H1 (cell line): ENCODE results near the gene CHFR. TPM values are rescaled to one million over a fixed set of nuclear protein-coding genes. Genes with fewer than 3 reads are reported as not detected.

Source experiments
- CTCF ChIA-PET: fragments of 300-600 bp; sonication (Branson Sonifier 250); formaldehyde crosslinking; loops from one replicate; lab custom pipeline; 2021; ENCODE audit not compliant: partially characterized antibody; lab: Charles Lee
- POLR2A ChIA-PET: fragments of 300-600 bp; sonication (Branson Sonifier 250); formaldehyde crosslinking; loops from one replicate; lab custom pipeline; 2021; ENCODE audit warnings: inconsistent platforms; ENCODE audit not compliant: partially characterized antibody; lab: Charles Lee
- DNase-seq, 2 experiments: peaks; one replicate each; pipeline versions ENCODE4 v3.0.0 to v3.0.0-alpha.2; 2010 to 2022; ENCODE audit warnings: low spot score in 2 of 2, low read depth in 1 of 2, mixed read lengths in 1 of 2
- FAIRE-seq: peaks from 2 replicates; lab custom pipeline; 2011; peaks lifted over from hg19 to GRCh38; lab: Jason Lieb, UNC
- H2AFZ ChIP-seq: 2 replicates; pipeline ENCODE4 v1.8.1; 2012; ENCODE audit warnings: low read length, inconsistent platforms
- H2AK5ac ChIP-seq: 2 replicates; pipeline ENCODE4 v1.6.1; 2013; ENCODE audit warnings: low read depth, low read length
- H2BK120ac ChIP-seq: replicated peaks from 2 replicates; pipeline ENCODE3; 2013; ENCODE audit warnings: low read depth, low read length, inconsistent platforms
- H2BK12ac ChIP-seq: 2 replicates; pipeline ENCODE4 v1.6.1; 2013; ENCODE audit warnings: low read depth, low read length
- H2BK15ac ChIP-seq: 2 replicates; pipeline ENCODE4 v1.6.1; 2013; ENCODE audit warnings: low read length
- H2BK20ac ChIP-seq: 2 replicates; pipeline ENCODE4 v1.6.1; 2013; ENCODE audit warnings: low read length
- H2BK5ac ChIP-seq: 2 replicates; pipeline ENCODE4 v1.6.1; 2013; ENCODE audit warnings: low read depth, low read length
- H3K14ac ChIP-seq: 2 replicates; pipeline ENCODE4 v1.6.1; 2013; ENCODE audit warnings: inconsistent platforms; ENCODE audit not compliant: insufficient read length
- H3K18ac ChIP-seq: 2 replicates; pipeline ENCODE4 v1.6.1; 2013; ENCODE audit warnings: low read length; ENCODE audit errors: extremely low read depth
- H3K23ac ChIP-seq: 2 replicates; pipeline ENCODE4 v1.6.1; 2013; ENCODE audit warnings: inconsistent platforms; ENCODE audit not compliant: insufficient read length
- H3K23me2 ChIP-seq: 2 replicates; pipeline ENCODE4 v1.6.1; 2013; ENCODE audit warnings: low read depth, low read length
- H3K27ac ChIP-seq: 2 replicates; pipeline ENCODE4 v1.6.1; 2011; ENCODE audit warnings: low read depth, low read length, inconsistent platforms
- H3K27me3 ChIP-seq, 4 experiments: replicated peaks in 1 of 4; 1 replicate in 1 of 4; 2 replicates in 3 of 4; pipeline versions ENCODE4 v1.6.1 to v1.8.1; 2011 to 2013; ENCODE audit warnings: low read length in 3 of 4, mild to moderate bottlenecking in 3 of 4, inconsistent platforms in 2 of 4, mixed read lengths in 2 of 4, moderate library complexity in 1 of 4; ENCODE audit not compliant: control insufficient read depth in 3 of 4, insufficient read depth in 3 of 4; ENCODE audit errors: extremely low read depth in 1 of 4
- H3K36me3 ChIP-seq, 4 experiments: 2 replicates each; pipeline versions ENCODE4 v1.6.1 to v1.8.1; 2011 to 2013; ENCODE audit warnings: mild to moderate bottlenecking in 4 of 4, low read length in 3 of 4, moderate library complexity in 2 of 4, control low read depth in 1 of 4, inconsistent platforms in 1 of 4; ENCODE audit not compliant: insufficient read depth in 4 of 4, control insufficient read depth in 2 of 4
- H3K4ac ChIP-seq: replicated peaks from 2 replicates; pipeline ENCODE3; 2013; ENCODE audit warnings: low read length, low read depth, mixed read lengths, inconsistent platforms; ENCODE audit not compliant: insufficient read length
- H3K4me1 ChIP-seq, 4 experiments: replicated peaks in 1 of 4; 1 replicate in 1 of 4; 2 replicates in 3 of 4; pipeline versions ENCODE4 v1.6.1 to v1.8.1; 2011 to 2013; ENCODE audit warnings: low read length in 3 of 4, inconsistent platforms in 2 of 4, mixed read lengths in 1 of 4; ENCODE audit not compliant: insufficient read depth in 4 of 4, control insufficient read depth in 3 of 4
- H3K4me2 ChIP-seq, 2 experiments: 2 replicates each; pipeline versions ENCODE4 v1.6.1 to v1.8.1; 2011 to 2013; ENCODE audit warnings: low read depth in 2 of 2, low read length in 2 of 2, control low read depth in 1 of 2, inconsistent platforms in 1 of 2, mild to moderate bottlenecking in 1 of 2; ENCODE audit not compliant: insufficient read depth in 1 of 2
- H3K4me3 ChIP-seq, 4 experiments: fragments of 200-600, 300-600 bp in 1 of 4; sonication (generic), shearing (Covaris generic), sonication (Bioruptor Twin) in 1 of 4; 2 replicates each; pipeline versions ENCODE4 v1.5.1 to v1.8.1; 2011 to 2016; ENCODE audit warnings: low read length in 4 of 4, low read depth in 3 of 4, control low read depth in 2 of 4, inconsistent platforms in 2 of 4, mild to moderate bottlenecking in 2 of 4, mixed read lengths in 1 of 4, moderate library complexity in 1 of 4; ENCODE audit not compliant: insufficient read depth in 2 of 4; ENCODE audit errors: extremely low read depth in 1 of 4
- H3K56ac ChIP-seq: replicated peaks from 2 replicates; pipeline ENCODE3; 2013; ENCODE audit warnings: low read depth, mild to moderate bottlenecking, mixed read lengths, low read length, inconsistent platforms; ENCODE audit not compliant: insufficient read length
- H3K79me1 ChIP-seq: 2 replicates; pipeline ENCODE4 v1.6.1; 2013; ENCODE audit warnings: low read depth, low read length, control low read depth
- H3K79me2 ChIP-seq, 2 experiments: 2 replicates each; pipeline versions ENCODE4 v1.6.1 to v1.8.1; 2012 to 2013; ENCODE audit warnings: low read length in 2 of 2, mild to moderate bottlenecking in 2 of 2, inconsistent platforms in 1 of 2; ENCODE audit not compliant: insufficient read depth in 2 of 2, control insufficient read depth in 1 of 2
- H3K9ac ChIP-seq, 4 experiments: replicated peaks in 1 of 4; 1 replicate in 1 of 4; 2 replicates in 3 of 4; pipeline versions ENCODE4 v1.6.1 to v1.8.1; 2011 to 2013; ENCODE audit warnings: low read depth in 3 of 4, low read length in 3 of 4, control low read depth in 2 of 4, mild to moderate bottlenecking in 2 of 4, moderate library complexity in 2 of 4, inconsistent platforms in 1 of 4; ENCODE audit errors: extremely low read depth in 1 of 4
- H3K9me3 ChIP-seq, 2 experiments: 2 replicates each; pipeline versions ENCODE4 v1.6.1 to v1.8.1; 2012 to 2013; ENCODE audit warnings: mild to moderate bottlenecking in 2 of 2, moderate library complexity in 2 of 2, control low read depth in 1 of 2, inconsistent platforms in 1 of 2, low read depth in 1 of 2, low read length in 1 of 2, mixed read lengths in 1 of 2; ENCODE audit not compliant: insufficient read depth in 2 of 2
- H4K20me1 ChIP-seq, 2 experiments: replicated peaks in 1 of 2; 2 replicates each; pipeline versions ENCODE3 to v1.8.1; 2011 to 2013; ENCODE audit warnings: inconsistent platforms in 2 of 2, low read length in 2 of 2, mild to moderate bottlenecking in 1 of 2; ENCODE audit not compliant: insufficient read depth in 2 of 2, control insufficient read depth in 1 of 2
- H4K5ac ChIP-seq: 2 replicates; pipeline ENCODE4 v1.6.1; 2013; ENCODE audit warnings: low read length, low read depth, mixed read lengths, inconsistent platforms; ENCODE audit not compliant: insufficient read length
- H4K8ac ChIP-seq: 2 replicates; pipeline ENCODE4 v1.8.0; 2013; ENCODE audit warnings: mild to moderate bottlenecking, moderate library complexity, low read length, inconsistent platforms; ENCODE audit not compliant: insufficient read depth; ENCODE audit errors: extremely low read depth
- H4K91ac ChIP-seq: replicated peaks from 2 replicates; pipeline ENCODE3; 2013; ENCODE audit warnings: low read length, mixed read lengths, inconsistent platforms; ENCODE audit not compliant: insufficient read length
- BACH1 ChIP-seq: IDR thresholded peaks from 2 replicates; pipeline ENCODE4 v1.6.1; 2012; ENCODE audit warnings: low read length, improper control_type of control experiment
- CEBPB ChIP-seq: IDR thresholded peaks from 2 replicates; pipeline ENCODE4 v1.6.1; 2012; ENCODE audit warnings: low read depth, low read length
- CHD1 ChIP-seq: IDR thresholded peaks from 2 replicates; pipeline ENCODE4 v1.6.1; 2012; ENCODE audit warnings: low read depth, low read length, improper control_type of control experiment
- CHD2 ChIP-seq: IDR thresholded peaks from 2 replicates; pipeline ENCODE4 v1.6.1; 2012; ENCODE audit warnings: low read length, improper control_type of control experiment
- CTBP2 ChIP-seq: IDR thresholded peaks from 2 replicates; pipeline ENCODE4 v1.7.0; 2011; ENCODE audit warnings: borderline replicate concordance, mild to moderate bottlenecking, moderate library complexity, mixed read lengths, low read length; ENCODE audit not compliant: insufficient read depth, insufficient read length
- KDM5A ChIP-seq: fragments of 200-600 bp; IDR thresholded peaks from 2 replicates; pipeline ENCODE4 v1.7.1; 2012; ENCODE audit warnings: mild to moderate bottlenecking, low read length, inconsistent platforms, mixed read lengths
- NANOG ChIP-seq: IDR thresholded peaks from 2 replicates; pipeline ENCODE4 v1.6.1; 2011; ENCODE audit warnings: low read length, low read depth, mild to moderate bottlenecking, inconsistent platforms; ENCODE audit not compliant: insufficient read depth, poor library complexity, severe bottlenecking
- NRF1 ChIP-seq: IDR thresholded peaks from 2 replicates; pipeline ENCODE4 v1.6.1; 2011; ENCODE audit warnings: mild to moderate bottlenecking, low read depth, low read length, improper control_type of control experiment
- PHF8 ChIP-seq: fragments of 200-600 bp; sonication (generic); conservative IDR thresholded peaks from 2 replicates; pipeline ENCODE4 v1.7.1; 2012; ENCODE audit warnings: low read depth, mild to moderate bottlenecking, inconsistent platforms, low read length, moderate library complexity
- TAF1 ChIP-seq: IDR thresholded peaks from 2 replicates; pipeline ENCODE4 v1.6.1; 2011; ENCODE audit warnings: mild to moderate bottlenecking, low read depth, low read length
- WGBS, 2 experiments: shearing (Covaris generic) in 1 of 2; methylation state at CpG; one replicate each; pipeline versions ENCODE4 v1.1.6 to v1.1.7; 2013 to 2015; ENCODE audit warnings: low lambda C conversion rate in 2 of 2, mixed read lengths in 2 of 2, inconsistent platforms in 1 of 2, low coverage in 1 of 2, missing lambda C conversion rate in 1 of 2; ENCODE audit not compliant: insufficient replicate concordance in 2 of 2, insufficient coverage in 1 of 2, insufficient read length in 1 of 2; ENCODE audit errors: extremely low coverage in 1 of 2, missing lambda C conversion rate in 1 of 2; 5-methylcytosine and 5-hydroxymethylcytosine counted together
- polyA plus RNA-seq, 7 experiments: library from polyadenylated mRNA; depleted of rRNA in 3 of 7; stranded (reverse) in 5 of 7; unstranded in 2 of 7; fragments of >200 nt in 5 of 7; fragments of 200-250 nt in 2 of 7; gene quantifications; 1 replicate in 5 of 7; 2 replicates in 1 of 7; 4 replicates in 1 of 7; pipeline versions ENCODE4 v1.2.1 to v1.2.3, GENCODE V29; 2011 to 2013; ENCODE audit warnings: missing spikeins in 2 of 7, mixed read lengths in 2 of 7
- total RNA-seq: library from RNA; stranded (reverse); fragmentation: NEBNext Ultra II Directional; extraction: Animal tissue kit (Norgen Biotek cat#: 25700); gene quantifications from 2 replicates; pipeline ENCODE4 v1.2.1, GENCODE V29; 2021

Gene CHFR
- total and polyA plus RNA-seq, 2 of the 8 experiments (the other 6 are each of a cell fraction or from before 2014, with no cell fraction given) = 31.4 to 44.6 TPM

DNA sequence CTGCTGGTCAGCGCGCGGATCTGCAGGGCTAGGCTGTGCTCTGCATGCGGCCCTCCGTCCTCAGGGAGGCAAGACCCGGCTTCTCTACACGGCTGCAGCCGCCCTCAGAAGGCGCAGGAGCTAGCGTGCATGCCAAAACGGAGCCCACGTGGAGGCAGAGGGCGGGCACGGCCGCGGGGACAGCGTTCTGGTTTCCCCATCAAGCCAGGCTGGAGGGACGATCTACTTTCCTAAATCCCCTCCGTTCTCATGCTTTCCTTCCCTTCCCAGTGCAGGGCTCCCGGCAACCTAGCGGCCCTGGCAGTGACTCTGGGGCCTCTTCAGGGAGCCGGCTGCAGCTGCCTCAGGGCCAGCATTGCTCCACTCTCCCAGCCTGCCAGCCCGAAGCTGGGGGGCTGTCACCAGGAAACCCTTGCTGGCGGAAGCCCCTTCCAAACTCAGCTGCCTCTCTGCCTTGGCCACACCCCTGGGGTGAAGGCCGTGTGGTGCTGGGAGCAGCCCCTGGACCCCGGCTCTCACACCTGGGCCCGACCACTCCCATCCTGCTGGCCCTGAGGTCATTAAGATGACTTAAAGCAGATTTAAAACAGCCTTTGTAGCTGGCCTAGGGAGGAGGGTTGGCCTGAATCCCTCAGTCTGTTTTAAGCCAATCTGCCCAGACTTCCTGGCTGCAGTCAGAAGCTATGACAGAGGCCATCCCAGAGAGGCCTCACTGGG is 49.6 kb downstream of the CHFR start:
- no peaks in the 10 kb centered on the region for H3K23me2 ChIP-seq
- no peak overlapping the region for H3K9ac ChIP-seq
- H4K5ac ChIP-seq = no peak overlapping the region
- no peak for DNase-seq
- H4K20me1 ChIP-seq = peaks cover 3% of the 10 kb centered on the region in 2 experiments
- WGBS, 2 experiments = 92% methylated on average over 27 of the region's 27 CpGs; no CpG with 5 or more reads in 1 of the 2 experiments
- ChIA-PET CTCF (interaction anchor here (0.7 to 1.0 kb wide), 2 partner anchors 10 to 68 kb away, joined by 3 read pairs; no protein-coding TSS in a partner anchor), POLR2A (interaction anchor here (0.6 to 2.5 kb wide), 8 partner anchors 9 to 47 kb away, joined by 3 to 14 read pairs (median 4); no protein-coding TSS in a partner anchor)
- H3K27me3 ChIP-seq = no peaks in the 10 kb centered on the region
- H3K79me2 ChIP-seq = no peaks in the 10 kb centered on the region
- TF ChIP-seq KDM5A = no peak
- TF ChIP-seq PHF8 = no peak
- TF ChIP-seq TAF1 = no peak
- no peak for TF ChIP-seq CEBPB
- no peak for TF ChIP-seq CTBP2
- no peak for TF ChIP-seq CHD2
- no peak for TF ChIP-seq NANOG
- TF ChIP-seq BACH1 = no peak
- TF ChIP-seq CHD1 = no peak
- no peak for TF ChIP-seq NRF1
- H3K4me2 ChIP-seq = no peak overlapping the region
- no peak for FAIRE-seq
- H3K79me1 ChIP-seq = peaks cover 2% of the 10 kb centered on the region; the same call in 1 of the 2 replicates
- no peak overlapping the region for H2AFZ ChIP-seq
- no peak overlapping the region for H2BK5ac ChIP-seq
- no peak overlapping the region for H3K4me3 ChIP-seq
- no peak overlapping the region for H2BK12ac ChIP-seq
- H3K14ac ChIP-seq = no peak overlapping the region
- no peak overlapping the region for H3K4ac ChIP-seq
- H2AK5ac ChIP-seq = no peak overlapping the region
- no peak overlapping the region for H3K56ac ChIP-seq
- peaks cover 1 to 29% (median 10%) of the 10 kb centered on the region in 4 experiments; a peak in 7 of 8 replicates for H3K36me3 ChIP-seq
- no peak overlapping the region for H2BK120ac ChIP-seq
- H3K9me3 ChIP-seq = no peaks in the 10 kb centered on the region
- no peaks in the 10 kb centered on the region for H3K4me1 ChIP-seq
- H3K27ac ChIP-seq = no peak overlapping the region; the same call in 1 of the 2 replicates
- H3K23ac ChIP-seq = no peak overlapping the region
- no peak overlapping the region for H2BK15ac ChIP-seq
- H3K18ac ChIP-seq = no peak overlapping the region
- H4K8ac ChIP-seq = peak overlapping the region; percentile 64
- no peak overlapping the region for H4K91ac ChIP-seq
- H2BK20ac ChIP-seq = no peak overlapping the region
